Thyroid gland (tissue), 4 donors: ENCODE measurements around the gene APOL3. TPM values are rescaled to one million over a fixed set of nuclear protein-coding genes. Genes with fewer than 3 reads are reported as not detected.

ENCODE experiments used
- DNase-seq, 2 donors: peaks; one replicate each; pipeline ENCODE4 v3.0.0-alpha.2; 2019
- H3K27ac ChIP-seq, 3 donors: fragments of 200-600 bp; sonication (generic); 1 replicate in 2 of 3; 2 replicates in 1 of 3; pipeline ENCODE4 v1.5.1; 2016 to 2019; ENCODE audit warnings: mild to moderate bottlenecking in 1 of 3, moderate library complexity in 1 of 3
- H3K27me3 ChIP-seq: fragments of 200-600 bp; sonication (generic); one replicate; pipeline ENCODE4 v1.5.1; 2019
- H3K36me3 ChIP-seq, 2 donors: fragments of 200-600 bp; sonication (generic); one replicate each; pipeline ENCODE4 v1.5.1; 2016 to 2019
- H3K4me1 ChIP-seq, 2 donors: fragments of 200-600 bp; sonication (generic); one replicate each; pipeline ENCODE4 v1.5.1; 2017 to 2019
- H3K4me3 ChIP-seq, 3 donors: fragments of 200-600 bp; sonication (generic); replicated peaks in 1 of 3; 1 replicate in 2 of 3; 2 replicates in 1 of 3; pipeline ENCODE4 v1.5.1; 2016; ENCODE audit warnings: mild to moderate bottlenecking in 1 of 3
- H3K9me3 ChIP-seq: fragments of 200-600 bp; sonication (generic); one replicate; pipeline ENCODE4 v1.5.1; 2017
- POLR2A ChIP-seq, 2 donors: fragments of 450-650 bp; IDR thresholded peaks; one replicate each; pipeline ENCODE4 v1.6.1; 2017; ENCODE audit warnings: antibody characterized with exemption in 2 of 2, mild to moderate bottlenecking in 2 of 2, moderate library complexity in 1 of 2
- WGBS, 2 donors: methylation state at CpG; one replicate each; pipeline ENCODE4 v1.1.5; 2017; 5-methylcytosine and 5-hydroxymethylcytosine counted together
- intact Hi-C: fragments of 100-400 bp; cut with DNase I; formaldehyde crosslinking; loops from one replicate; pipeline ENCODE4 v1.15.1; 2023
- total RNA-seq, 4 donors: library from RNA; depleted of rRNA; stranded (reverse); fragments of >200 nt; gene quantifications; one replicate each; pipeline ENCODE4 v1.2.3, GENCODE V29; 2016
- TF ChIP-seq, protein P1 (sequence below), 6 experiments: fragments of 200-600 bp in 3 of 6; fragments of 450-650 bp in 3 of 6; sonication (generic) in 3 of 6; IDR thresholded peaks; one replicate each; pipeline ENCODE4 v1.5.1; 2016 to 2019; ENCODE audit warnings: antibody characterized with exemption in 6 of 6, mild to moderate bottlenecking in 2 of 6, inconsistent platforms in 1 of 6, moderate library complexity in 1 of 6

APOL3 gene
- total RNA-seq, 4 donors from 2014 or later = 23.3 to 91.9 (median 59.9) TPM

DNA sequence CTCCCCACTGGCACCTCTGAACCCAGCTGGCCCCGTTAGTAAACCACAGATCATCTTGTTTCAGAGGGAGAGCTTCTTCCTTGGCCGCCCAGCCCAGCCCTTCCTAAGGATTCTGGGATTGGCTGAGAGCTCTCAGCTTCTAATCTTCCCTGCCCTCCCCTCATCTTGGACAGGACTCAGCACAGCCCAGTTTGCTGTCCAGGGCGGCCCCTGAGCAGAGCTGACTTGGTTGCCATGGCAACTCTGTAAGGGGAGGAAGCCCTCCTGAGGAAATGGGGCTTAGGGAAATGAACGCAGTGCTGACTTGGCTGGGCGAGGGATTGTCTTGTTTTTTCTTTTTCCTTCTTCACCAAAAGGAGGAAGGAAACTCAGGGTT, 36.5 kb upstream of the APOL3 start:
- intact Hi-C loops = loop anchor here (10.0 kb wide), 1 partner anchor 88 kb away; no protein-coding TSS in a partner anchor
- peak; percentile 12 to 19 for DNase-seq
- Histone ChIP-seq H3K9me3 (no peaks in the 10 kb centered on the region), H3K27me3 (no peaks in the 10 kb centered on the region), H3K4me1 (peaks cover 0 to 15% of the 10 kb centered on the region in 2 donors), H3K27ac (no peak overlapping the region), H3K36me3 (no peaks in the 10 kb centered on the region), H3K4me3 (no peak overlapping the region)
- TF ChIP-seq POLR2A (IDR thresholded peaks at IDR 0.05) = no peak
- TF ChIP-seq, protein P1, sequence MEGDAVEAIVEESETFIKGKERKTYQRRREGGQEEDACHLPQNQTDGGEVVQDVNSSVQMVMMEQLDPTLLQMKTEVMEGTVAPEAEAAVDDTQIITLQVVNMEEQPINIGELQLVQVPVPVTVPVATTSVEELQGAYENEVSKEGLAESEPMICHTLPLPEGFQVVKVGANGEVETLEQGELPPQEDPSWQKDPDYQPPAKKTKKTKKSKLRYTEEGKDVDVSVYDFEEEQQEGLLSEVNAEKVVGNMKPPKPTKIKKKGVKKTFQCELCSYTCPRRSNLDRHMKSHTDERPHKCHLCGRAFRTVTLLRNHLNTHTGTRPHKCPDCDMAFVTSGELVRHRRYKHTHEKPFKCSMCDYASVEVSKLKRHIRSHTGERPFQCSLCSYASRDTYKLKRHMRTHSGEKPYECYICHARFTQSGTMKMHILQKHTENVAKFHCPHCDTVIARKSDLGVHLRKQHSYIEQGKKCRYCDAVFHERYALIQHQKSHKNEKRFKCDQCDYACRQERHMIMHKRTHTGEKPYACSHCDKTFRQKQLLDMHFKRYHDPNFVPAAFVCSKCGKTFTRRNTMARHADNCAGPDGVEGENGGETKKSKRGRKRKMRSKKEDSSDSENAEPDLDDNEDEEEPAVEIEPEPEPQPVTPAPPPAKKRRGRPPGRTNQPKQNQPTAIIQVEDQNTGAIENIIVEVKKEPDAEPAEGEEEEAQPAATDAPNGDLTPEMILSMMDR (IDR thresholded peaks at IDR 0.05) = no peak
- 33 to 40% methylated on average over 3 to 4 of the region's 5 CpGs for WGBS, 2 donors

DNA sequence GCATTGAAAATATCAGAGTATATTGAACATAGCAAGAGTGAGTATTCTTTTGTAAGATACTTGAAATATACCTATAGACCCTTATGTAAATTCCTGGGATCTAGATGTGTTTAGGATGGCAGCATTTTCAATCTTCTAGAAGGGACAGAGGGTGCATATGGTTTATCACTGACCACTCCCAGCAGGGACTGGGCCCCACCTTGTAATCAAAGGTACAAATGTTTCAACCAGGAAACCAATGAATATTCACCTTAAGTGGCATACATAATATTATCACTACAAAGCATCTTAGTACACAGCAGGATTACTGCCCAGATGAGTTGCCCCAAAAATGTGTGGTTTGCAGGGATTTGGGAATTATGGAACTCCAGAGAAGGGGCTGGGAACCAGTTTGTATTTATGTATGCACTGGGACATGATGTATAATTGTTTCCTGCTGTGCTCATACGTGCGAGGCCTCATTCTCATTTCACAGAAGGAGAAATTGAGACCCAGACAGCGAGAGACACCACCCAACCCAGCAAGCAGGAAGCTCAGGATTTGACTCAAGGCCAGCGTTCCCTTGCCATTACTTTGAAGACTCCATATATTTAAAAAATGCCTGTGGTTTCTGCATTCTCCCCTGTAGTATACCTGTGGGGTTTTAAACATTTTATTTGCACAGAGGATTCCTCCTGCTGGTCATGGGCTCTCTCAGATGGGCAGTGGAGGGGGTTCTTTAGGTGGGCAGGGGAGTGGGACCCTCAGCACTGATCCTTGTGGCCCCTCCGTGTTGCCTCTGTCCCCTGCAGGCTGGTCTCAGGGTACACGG, 35.9 kb upstream of the APOL3 start:
- H3K27ac ChIP-seq = no peak overlapping the region
- no peaks in the 10 kb centered on the region for H3K9me3 ChIP-seq
- no peak for DNase-seq
- TF ChIP-seq, protein P1 (IDR thresholded peaks at IDR 0.05) = no peak
- no peak for TF ChIP-seq POLR2A (IDR thresholded peaks at IDR 0.05)
- no peak overlapping the region for H3K4me3 ChIP-seq
- 53 to 57% methylated on average over 6 of the region's 6 CpGs for WGBS, 2 donors
- H3K4me1 ChIP-seq = peaks cover 0 to 15% of the 10 kb centered on the region in 2 donors
- intact Hi-C loops = loop anchor here (10.0 kb wide), 1 partner anchor 88 kb away; no protein-coding TSS in a partner anchor
- no peaks in the 10 kb centered on the region for H3K27me3 ChIP-seq
- H3K36me3 ChIP-seq = no peaks in the 10 kb centered on the region

DNA sequence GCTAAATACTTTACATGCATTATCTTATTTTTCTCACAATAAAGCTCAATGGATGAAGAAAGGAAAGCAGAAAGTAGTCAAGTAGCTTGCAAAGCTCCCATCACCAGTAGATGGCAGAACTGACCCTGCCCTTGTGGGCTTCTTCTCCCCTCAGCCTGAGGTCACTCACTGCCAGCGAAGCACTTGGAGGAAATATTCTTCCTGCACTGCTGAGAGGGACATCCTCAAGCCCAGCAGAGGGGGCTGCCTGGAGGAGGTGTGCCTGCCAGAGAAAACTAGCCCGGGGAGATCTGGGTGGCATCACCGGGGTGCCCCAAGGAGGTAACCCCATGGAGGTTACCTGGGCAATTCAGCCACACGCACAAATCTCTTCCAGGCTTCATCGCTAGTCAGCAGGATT, 34.4 kb upstream of the APOL3 start:
- Histone ChIP-seq H3K4me1 (peaks cover 0 to 15% of the 10 kb centered on the region in 2 donors), H3K9me3 (no peaks in the 10 kb centered on the region), H3K4me3 (no peak overlapping the region), H3K27me3 (no peaks in the 10 kb centered on the region), H3K36me3 (no peaks in the 10 kb centered on the region), H3K27ac (no peak overlapping the region)
- DNase-seq = peak; percentile 58 to 61
- TF ChIP-seq, protein P1 (IDR thresholded peaks at IDR 0.05) = peak; percentile 48 to 67 (median 58)
- no peak for TF ChIP-seq POLR2A (IDR thresholded peaks at IDR 0.05)
- 46 to 47% methylated on average over 5 of the region's 5 CpGs for WGBS, 2 donors
- intact Hi-C loops = loop anchor here (5.0 to 10.0 kb wide), 2 partner anchors 32 to 90 kb away; no protein-coding TSS in a partner anchor

DNA sequence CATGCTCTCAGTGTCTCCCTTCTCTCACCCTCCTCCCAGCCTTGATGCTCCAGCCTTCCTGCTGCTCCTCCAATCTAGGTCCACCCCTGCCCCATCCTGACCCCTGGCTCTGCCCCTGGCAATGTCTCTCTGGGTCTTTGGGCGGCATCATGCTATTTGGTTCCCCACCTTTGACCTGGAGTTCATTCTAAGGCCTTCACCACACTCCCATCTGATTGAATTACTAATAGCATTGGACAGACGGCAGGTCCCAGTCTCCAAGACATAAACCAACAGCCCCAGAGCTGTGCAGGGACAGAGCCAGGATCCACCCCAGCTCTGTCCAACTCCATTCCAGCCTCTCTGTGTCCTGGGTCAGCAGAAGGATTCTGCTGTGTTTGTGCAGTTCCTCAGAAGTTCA, 33.8 kb upstream of the APOL3 start:
- Histone ChIP-seq H3K27ac (no peak overlapping the region), H3K36me3 (no peaks in the 10 kb centered on the region), H3K9me3 (no peaks in the 10 kb centered on the region), H3K27me3 (no peaks in the 10 kb centered on the region), H3K4me1 (peaks cover 0 to 15% of the 10 kb centered on the region in 2 donors), H3K4me3 (no peak overlapping the region)
- intact Hi-C loops = loop anchor here (5.0 to 10.0 kb wide), 2 partner anchors 33 to 90 kb away; no protein-coding TSS in a partner anchor
- no peak for DNase-seq
- TF ChIP-seq, protein P1 (IDR thresholded peaks at IDR 0.05) = no peak
- TF ChIP-seq POLR2A (IDR thresholded peaks at IDR 0.05) = no peak
- 74 to 85% methylated on average over 2 of the region's 2 CpGs for WGBS, 2 donors

DNA sequence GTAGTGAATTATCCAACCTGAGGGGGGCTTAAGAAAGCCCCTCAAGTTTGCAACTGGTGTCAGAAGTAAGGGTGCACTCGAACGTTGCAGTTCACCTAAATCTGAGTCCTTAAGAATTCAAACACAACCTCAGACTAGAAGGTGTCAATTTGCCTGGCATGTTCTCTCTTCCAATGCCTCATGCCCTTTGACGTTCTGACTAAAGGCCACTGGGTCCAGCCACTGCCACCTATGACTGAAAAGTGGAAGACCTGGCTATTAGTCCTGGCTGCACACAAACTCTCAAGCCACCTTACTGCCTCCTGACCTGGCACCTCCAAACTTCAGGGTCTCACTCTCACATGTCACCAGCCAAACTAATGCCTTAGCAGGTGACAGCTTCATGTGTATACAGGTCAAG, 33.0 kb upstream of the APOL3 start:
- 58 to 65% methylated on average over 3 of the region's 3 CpGs for WGBS, 2 donors
- intact Hi-C loops = loop anchor here (5.0 to 10.0 kb wide), 2 partner anchors 34 to 91 kb away; no protein-coding TSS in a partner anchor
- no peak overlapping the region for H3K4me3 ChIP-seq
- peaks cover 0 to 15% of the 10 kb centered on the region in 2 donors for H3K4me1 ChIP-seq
- H3K27me3 ChIP-seq = no peaks in the 10 kb centered on the region
- TF ChIP-seq, protein P1 (IDR thresholded peaks at IDR 0.05) = no peak
- TF ChIP-seq POLR2A (IDR thresholded peaks at IDR 0.05) = no peak
- no peaks in the 10 kb centered on the region for H3K36me3 ChIP-seq
- H3K27ac ChIP-seq = no peak overlapping the region
- H3K9me3 ChIP-seq = no peaks in the 10 kb centered on the region
- no peak for DNase-seq
